ENCODE results near the gene CHST15.
A peak's percentile ranks its signal among the peaks of the same experiment; 100 is the strongest.

The CHST15 gene

GRCh38 chr10:123995461-123996131 is 97.8 kb downstream of the CHST15 start:
- TF ChIP-seq CTCF (IDR thresholded peaks at IDR 0.05): no peak
- H3K27me3 Mint-ChIP-seq (ENCODE audit: low read depth, poor library complexity): peaks cover 60% of the 10 kb centered on the region
- H3K27ac Mint-ChIP-seq: no peak overlapping the region
- DNase-seq: peak; percentile 47
- peaks cover 5% of the 10 kb centered on the region for H3K9me3 Mint-ChIP-seq
- peak overlapping the region; percentile 71 for H3K4me3 Mint-ChIP-seq
- peaks cover 15% of the 10 kb centered on the region for H3K4me1 Mint-ChIP-seq
- no peaks in the 10 kb centered on the region for H3K36me3 Mint-ChIP-seq (ENCODE audit: low read depth)

GRCh38 chr10:123995082-123995460 is 98.3 kb downstream of the CHST15 start:
- no peak for TF ChIP-seq CTCF (IDR thresholded peaks at IDR 0.05)
- H3K4me3 Mint-ChIP-seq: peak overlapping the region; percentile 71
- peaks cover 9% of the 10 kb centered on the region for H3K9me3 Mint-ChIP-seq
- H3K4me1 Mint-ChIP-seq: peaks cover 15% of the 10 kb centered on the region
- no peaks in the 10 kb centered on the region for H3K36me3 Mint-ChIP-seq (ENCODE audit: low read depth)
- no peak overlapping the region for H3K27ac Mint-ChIP-seq
- peaks cover 66% of the 10 kb centered on the region for H3K27me3 Mint-ChIP-seq (ENCODE audit: low read depth, poor library complexity)
- DNase-seq: no peak

GRCh38 chr10:123994417-123995081 is 98.8 kb downstream of the CHST15 start:
- Mint-ChIP-seq H3K4me3 (peak overlapping the region; percentile 71), H3K27ac (no peak overlapping the region), H3K27me3 (ENCODE audit: low read depth, poor library complexity) (peaks cover 71% of the 10 kb centered on the region), H3K4me1 (peaks cover 14% of the 10 kb centered on the region), H3K36me3 (ENCODE audit: low read depth) (no peaks in the 10 kb centered on the region), H3K9me3 (peaks cover 14% of the 10 kb centered on the region)
- peak; percentile 99 for TF ChIP-seq CTCF (IDR thresholded peaks at IDR 0.05)
- DNase-seq: peak; percentile 98

- Mint-ChIP-seq H3K36me3 (ENCODE audit: low read depth) (no peaks in the 10 kb centered on the region), H3K27ac (no peak overlapping the region), H3K4me3 (no peak overlapping the region), H3K9me3 (peaks cover 15% of the 10 kb centered on the region), H3K4me1 (peaks cover 10% of the 10 kb centered on the region), H3K27me3 (ENCODE audit: low read depth, poor library complexity) (peaks cover 76% of the 10 kb centered on the region)
- DNase-seq: no peak
- no peak for TF ChIP-seq CTCF (IDR thresholded peaks at IDR 0.05)
Observed at GRCh38 chr10:123993534-123994416, 99.6 kb downstream of the CHST15 start.

GRCh38 chr10:123991611-123992570 is 101.5 kb downstream of the CHST15 start:
- no peak for TF ChIP-seq CTCF (IDR thresholded peaks at IDR 0.05)
- Mint-ChIP-seq H3K36me3 (ENCODE audit: low read depth) (no peaks in the 10 kb centered on the region), H3K27me3 (ENCODE audit: low read depth, poor library complexity) (peaks cover 79% of the 10 kb centered on the region), H3K4me3 (peak overlapping the region; percentile 71), H3K9me3 (peaks cover 19% of the 10 kb centered on the region), H3K27ac (no peak overlapping the region), H3K4me1 (peaks cover 10% of the 10 kb centered on the region)
- DNase-seq: peak; percentile 45

All from nephron progenitor cell (in vitro differentiated cells).